Measurements from ENCODE around the gene EPB41.
A peak's percentile ranks its signal among the peaks of the same experiment; 100 is the strongest.

The EPB41 gene

GRCh38 chr1:29164588-29164987 is 250.2 kb downstream of the EPB41 start:
- ATAC-seq (replicated peaks): no peak
- peak overlapping the region; percentile 50 to 51 for H3K27ac Mint-ChIP-seq
- no peaks in the 10 kb centered on the region for H3K27me3 Mint-ChIP-seq
- H3K36me3 Mint-ChIP-seq (ENCODE audit: insufficient read depth): peaks cover 49% of the 10 kb centered on the region
- H3K4me1 Mint-ChIP-seq (ENCODE audit: low read depth in 2 of 2): peaks cover 40 to 62% of the 10 kb centered on the region in 2 donors
- H3K9me3 Mint-ChIP-seq: no peaks in the 10 kb centered on the region
- no peak for DNase-seq
- peak overlapping the region in 1 of 2 donors; percentile 18 for H3K4me3 Mint-ChIP-seq

- no peak overlapping the region for H3K4me3 Mint-ChIP-seq
- peaks cover 53 to 80% of the 10 kb centered on the region in 2 donors for H3K4me1 Mint-ChIP-seq (ENCODE audit: low read depth in 2 of 2)
- H3K9me3 Mint-ChIP-seq: no peaks in the 10 kb centered on the region
- H3K27me3 Mint-ChIP-seq: no peaks in the 10 kb centered on the region
- peaks cover 45% of the 10 kb centered on the region for H3K36me3 Mint-ChIP-seq (ENCODE audit: insufficient read depth)
- DNase-seq: no peak
- peak overlapping the region; percentile 54 to 77 for H3K27ac Mint-ChIP-seq
- no peak for ATAC-seq (replicated peaks)
Observed at GRCh38 chr1:29166291-29166878, 252.0 kb downstream of the EPB41 start.

- H3K4me3 Mint-ChIP-seq: no peak overlapping the region
- H3K36me3 Mint-ChIP-seq (ENCODE audit: insufficient read depth): peaks cover 33% of the 10 kb centered on the region
- no peaks in the 10 kb centered on the region for H3K9me3 Mint-ChIP-seq
- DNase-seq: no peak
- H3K27ac Mint-ChIP-seq: no peak overlapping the region
- peaks cover 54 to 86% of the 10 kb centered on the region in 2 donors for H3K4me1 Mint-ChIP-seq (ENCODE audit: low read depth in 2 of 2)
- no peaks in the 10 kb centered on the region for H3K27me3 Mint-ChIP-seq
- ATAC-seq (replicated peaks): no peak
Observed at GRCh38 chr1:29167904-29168303, 253.5 kb downstream of the EPB41 start.

Measured in effector memory CD8-positive, alpha-beta T cell (primary cell).